ENCODE measurements around the gene NINJ2. TPM values are rescaled to one million over a fixed set of nuclear protein-coding genes. Genes with fewer than 3 reads are reported as not detected.

The NINJ2 gene
- total RNA-seq, 1 donor = 5.8 TPM

- Histone ChIP-seq H3K27ac (ENCODE audit: low read depth, low read length) (no peak overlapping the region), H3K4me2 (ENCODE audit: insufficient read depth, low read length) (no peak overlapping the region), H3K4me3 (ENCODE audit: insufficient read depth, low read length) (no peak overlapping the region), H2AFZ (ENCODE audit: low read length) (no peak overlapping the region), H3K9me3 (ENCODE audit: low read depth, low read length) (no peaks in the 10 kb centered on the region), H3K36me3 (ENCODE audit: insufficient read depth, low read length) (no peaks in the 10 kb centered on the region), H3K27me3 (ENCODE audit: insufficient read depth, low read length) (no peaks in the 10 kb centered on the region), H4K20me1 (ENCODE audit: insufficient read depth, low read length) (no peaks in the 10 kb centered on the region), H3K4me1 (ENCODE audit: insufficient read depth, low read length) (peaks cover 17% of the 10 kb centered on the region), H3K79me2 (ENCODE audit: insufficient read depth, low read length) (no peaks in the 10 kb centered on the region)
- TF ChIP-seq CTCF (IDR thresholded peaks at IDR 0.05; ENCODE audit: extremely low read depth, low read depth, low read length) = no peak
- DNase-seq (ENCODE audit: insufficient read length, low spot score, missing footprints) = no peak
These were observed 35.1 kb downstream of the NINJ2 start for GRCh38 chr12:627863-628741.

- Histone ChIP-seq H4K20me1 (ENCODE audit: insufficient read depth, low read length) (no peaks in the 10 kb centered on the region), H3K9me3 (ENCODE audit: low read depth, low read length) (no peaks in the 10 kb centered on the region), H3K79me2 (ENCODE audit: insufficient read depth, low read length) (no peaks in the 10 kb centered on the region), H3K36me3 (ENCODE audit: insufficient read depth, low read length) (no peaks in the 10 kb centered on the region), H2AFZ (ENCODE audit: low read length) (no peak overlapping the region), H3K27ac (ENCODE audit: low read depth, low read length) (no peak overlapping the region), H3K4me2 (ENCODE audit: insufficient read depth, low read length) (no peak overlapping the region), H3K4me3 (ENCODE audit: insufficient read depth, low read length) (no peak overlapping the region), H3K4me1 (ENCODE audit: insufficient read depth, low read length) (peaks cover 9% of the 10 kb centered on the region), H3K27me3 (ENCODE audit: insufficient read depth, low read length) (no peaks in the 10 kb centered on the region)
- no peak for TF ChIP-seq CTCF (IDR thresholded peaks at IDR 0.05; ENCODE audit: extremely low read depth, low read depth, low read length)
- no peak for DNase-seq (ENCODE audit: insufficient read length, low spot score, missing footprints)
These were observed 36.0 kb downstream of the NINJ2 start for GRCh38 chr12:627285-627684.

GRCh38 chr12:625998-626397 is 37.2 kb downstream of the NINJ2 start:
- no peak for DNase-seq (ENCODE audit: insufficient read length, low spot score, missing footprints)
- no peak for TF ChIP-seq CTCF (IDR thresholded peaks at IDR 0.05; ENCODE audit: extremely low read depth, low read depth, low read length)
- H4K20me1 ChIP-seq (ENCODE audit: insufficient read depth, low read length) = no peaks in the 10 kb centered on the region

DNA sequence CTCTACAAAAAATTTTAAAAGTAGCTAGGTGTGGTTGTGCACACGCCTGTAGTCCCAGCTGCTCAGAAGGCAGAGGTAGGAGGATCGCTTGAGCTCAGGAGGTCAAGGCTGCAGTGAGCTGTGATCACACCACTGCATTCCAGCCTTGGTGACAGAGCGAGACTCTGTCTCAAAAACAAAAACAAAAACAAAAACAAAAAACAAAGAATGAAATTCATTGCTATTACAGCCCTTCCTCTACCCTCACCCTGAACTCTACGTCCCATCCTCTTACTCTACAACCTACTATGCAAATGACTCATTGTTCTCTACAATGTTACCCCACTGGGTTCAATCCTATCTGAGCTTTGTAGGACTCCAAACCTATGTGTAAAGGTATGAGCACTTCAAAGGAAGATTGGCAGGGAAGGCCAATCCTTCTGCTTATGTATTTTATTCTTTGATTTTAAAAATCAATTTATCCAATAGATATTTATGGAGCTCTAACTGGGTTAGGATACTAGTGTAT is 39.3 kb downstream of the NINJ2 start:
- no peaks in the 10 kb centered on the region for H3K9me3 ChIP-seq (ENCODE audit: low read depth, low read length)
- DNase-seq (ENCODE audit: insufficient read length, low spot score, missing footprints) = no peak
- no peaks in the 10 kb centered on the region for H3K4me1 ChIP-seq (ENCODE audit: insufficient read depth, low read length)
- H3K4me2 ChIP-seq (ENCODE audit: insufficient read depth, low read length) = no peak overlapping the region
- TF ChIP-seq CTCF (IDR thresholded peaks at IDR 0.05; ENCODE audit: extremely low read depth, low read depth, low read length) = no peak
- H3K27ac ChIP-seq (ENCODE audit: low read depth, low read length) = no peak overlapping the region
- no peaks in the 10 kb centered on the region for H3K79me2 ChIP-seq (ENCODE audit: insufficient read depth, low read length)
- no peak overlapping the region for H3K4me3 ChIP-seq (ENCODE audit: insufficient read depth, low read length)
- no peaks in the 10 kb centered on the region for H3K36me3 ChIP-seq (ENCODE audit: insufficient read depth, low read length)
- no peaks in the 10 kb centered on the region for H4K20me1 ChIP-seq (ENCODE audit: insufficient read depth, low read length)
- H2AFZ ChIP-seq (ENCODE audit: low read length) = no peak overlapping the region
- no peaks in the 10 kb centered on the region for H3K27me3 ChIP-seq (ENCODE audit: insufficient read depth, low read length)

More at GRCh38 chr12:625998-626397, 37.2 kb downstream of the NINJ2 start:
- H3K79me2 ChIP-seq (ENCODE audit: insufficient read depth, low read length) = no peaks in the 10 kb centered on the region
- no peak overlapping the region for H3K4me3 ChIP-seq (ENCODE audit: insufficient read depth, low read length)
- H3K4me1 ChIP-seq (ENCODE audit: insufficient read depth, low read length) = no peaks in the 10 kb centered on the region
- H3K4me2 ChIP-seq (ENCODE audit: insufficient read depth, low read length) = no peak overlapping the region
- no peaks in the 10 kb centered on the region for H3K27me3 ChIP-seq (ENCODE audit: insufficient read depth, low read length)
- no peaks in the 10 kb centered on the region for H3K9me3 ChIP-seq (ENCODE audit: low read depth, low read length)
- no peak overlapping the region for H2AFZ ChIP-seq (ENCODE audit: low read length)
- no peak overlapping the region for H3K27ac ChIP-seq (ENCODE audit: low read depth, low read length)
- no peaks in the 10 kb centered on the region for H3K36me3 ChIP-seq (ENCODE audit: insufficient read depth, low read length)
